OCI-LY3 (cell line): ENCODE measurements around the gene AKAP9.

Experiments used
- H2AFZ ChIP-seq: fragments of 200-600, 300-600 bp; shearing (Covaris generic); 2 replicates; pipeline ENCODE4 v1.6.0; 2014; ENCODE audit warnings: antibody characterized with exemption, low read depth, low read length
- H3K27ac ChIP-seq: fragments of 200-600, 300-600 bp; sonication (generic); 2 replicates; pipeline ENCODE4 v1.5.1; 2014; ENCODE audit warnings: mild to moderate bottlenecking, low read length, moderate library complexity, mixed read lengths
- H3K27me3 ChIP-seq: fragments of 200-600, 300-600 bp; sonication (generic); 2 replicates; pipeline ENCODE4 v1.6.1; 2014; ENCODE audit warnings: low read depth, low read length, mixed read lengths
- H3K36me3 ChIP-seq: fragments of 200-600, 300-600 bp; sonication (generic); replicated peaks from 2 replicates; pipeline ENCODE3; 2014; ENCODE audit warnings: low read depth, low read length, mixed read lengths
- H3K4me1 ChIP-seq: fragments of 300-600, 200-600 bp; sonication (generic); 2 replicates; pipeline ENCODE4 v1.6.1; 2014; ENCODE audit warnings: low read length, mixed read lengths
- H3K4me2 ChIP-seq: fragments of 200-600, 300-600 bp; sonication (generic); 2 replicates; pipeline ENCODE4 v1.6.1; 2014; ENCODE audit warnings: low read length, mixed read lengths
- H3K4me3 ChIP-seq: fragments of 300-600, 200-600 bp; sonication (generic); 2 replicates; pipeline ENCODE4 v1.5.1; 2014; ENCODE audit warnings: antibody characterized with exemption, mild to moderate bottlenecking, low read length, moderate library complexity
- H3K79me2 ChIP-seq: fragments of 300-600, 200-600 bp; shearing (Covaris generic); 2 replicates; pipeline ENCODE4 v1.6.1; 2014; ENCODE audit warnings: mild to moderate bottlenecking, low read length, mixed read lengths
- H3K9ac ChIP-seq: fragments of 300-600, 200-600 bp; shearing (Covaris generic); 2 replicates; pipeline ENCODE4 v1.6.0; 2014; ENCODE audit warnings: mild to moderate bottlenecking, low read length, moderate library complexity
- H3K9me3 ChIP-seq: fragments of 200-600, 300-600 bp; shearing (Covaris generic); 2 replicates; pipeline ENCODE4 v1.6.1; 2014; ENCODE audit warnings: low read length, mixed read lengths; ENCODE audit not compliant: insufficient read depth
- H4K20me1 ChIP-seq: fragments of 200-600, 300-600 bp; sonication (generic); 2 replicates; pipeline ENCODE4 v1.6.1; 2016; ENCODE audit warnings: low read length, mixed read lengths; ENCODE audit not compliant: insufficient read depth
- CTCF ChIP-seq: fragments of 200-600, 300-600 bp; sonication (generic); IDR thresholded peaks from 2 replicates; pipeline ENCODE4 v1.5.1; 2014; ENCODE audit warnings: antibody characterized with exemption, low read length, low read depth
- EZH2phosphoT487 ChIP-seq: fragments of 200-600 bp; shearing (Covaris generic); IDR thresholded peaks from 2 replicates; pipeline ENCODE4 v1.6.1; 2018; ENCODE audit warnings: antibody characterized with exemption, mixed run types, low read depth

AKAP9 gene

GRCh38 chr7:92028226-92028625 lies 87.6 kb downstream of the AKAP9 start:
- Histone ChIP-seq H3K79me2 (no peaks in the 10 kb centered on the region), H3K4me1 (no peaks in the 10 kb centered on the region), H3K27me3 (no peaks in the 10 kb centered on the region), H3K4me3 (no peak overlapping the region), H2AFZ (no peak overlapping the region), H3K36me3 (peaks cover 15% of the 10 kb centered on the region), H4K20me1 (no peaks in the 10 kb centered on the region), H3K9me3 (no peaks in the 10 kb centered on the region), H3K9ac (no peak overlapping the region), H3K27ac (no peak overlapping the region), H3K4me2 (no peak overlapping the region)
- no peak for TF ChIP-seq EZH2phosphoT487
- no peak for TF ChIP-seq CTCF

- TF ChIP-seq EZH2phosphoT487 (no peak), CTCF (no peak)
- Histone ChIP-seq H3K27ac (no peak overlapping the region), H3K79me2 (no peaks in the 10 kb centered on the region), H3K4me3 (no peak overlapping the region), H3K9ac (no peak overlapping the region), H3K27me3 (no peaks in the 10 kb centered on the region), H3K4me1 (no peaks in the 10 kb centered on the region), H3K36me3 (peaks cover 13% of the 10 kb centered on the region), H4K20me1 (no peaks in the 10 kb centered on the region), H3K9me3 (no peaks in the 10 kb centered on the region), H2AFZ (no peak overlapping the region), H3K4me2 (no peak overlapping the region)
Observed at GRCh38 chr7:92028686-92029085, 88.0 kb downstream of the AKAP9 start.

- no peaks in the 10 kb centered on the region for H3K27me3 ChIP-seq
- no peak overlapping the region for H3K4me2 ChIP-seq
- TF ChIP-seq EZH2phosphoT487, result no peak
- TF ChIP-seq CTCF, result no peak
- H3K4me1 ChIP-seq, result no peaks in the 10 kb centered on the region
- H4K20me1 ChIP-seq, result no peaks in the 10 kb centered on the region
- no peak overlapping the region for H2AFZ ChIP-seq
- no peaks in the 10 kb centered on the region for H3K36me3 ChIP-seq
- no peaks in the 10 kb centered on the region for H3K79me2 ChIP-seq
- H3K4me3 ChIP-seq, result no peak overlapping the region
- no peaks in the 10 kb centered on the region for H3K9me3 ChIP-seq
- H3K27ac ChIP-seq, result no peak overlapping the region
- no peak overlapping the region for H3K9ac ChIP-seq
Observed at GRCh38 chr7:92034116-92034515, 93.5 kb downstream of the AKAP9 start.

GRCh38 chr7:92035576-92035975 lies 94.9 kb downstream of the AKAP9 start:
- Histone ChIP-seq H3K79me2 (no peaks in the 10 kb centered on the region), H3K36me3 (peaks cover under 1% of the 10 kb centered on the region), H3K4me1 (no peaks in the 10 kb centered on the region), H3K27ac (no peak overlapping the region), H3K9ac (no peak overlapping the region), H3K9me3 (no peaks in the 10 kb centered on the region), H3K4me3 (no peak overlapping the region), H2AFZ (no peak overlapping the region), H3K27me3 (no peaks in the 10 kb centered on the region), H4K20me1 (no peaks in the 10 kb centered on the region), H3K4me2 (no peak overlapping the region)
- TF ChIP-seq EZH2phosphoT487, result no peak

- H3K27me3 ChIP-seq, result no peaks in the 10 kb centered on the region
- H3K4me1 ChIP-seq, result no peaks in the 10 kb centered on the region
- H2AFZ ChIP-seq, result no peak overlapping the region
- no peak overlapping the region for H3K27ac ChIP-seq
- no peak overlapping the region for H3K4me3 ChIP-seq
- no peak overlapping the region for H3K9ac ChIP-seq
- H3K79me2 ChIP-seq, result no peaks in the 10 kb centered on the region
- H3K4me2 ChIP-seq, result no peak overlapping the region
- TF ChIP-seq EZH2phosphoT487 (no peak), CTCF (no peak)
- H4K20me1 ChIP-seq, result no peaks in the 10 kb centered on the region
- H3K9me3 ChIP-seq, result no peaks in the 10 kb centered on the region
- H3K36me3 ChIP-seq, result peaks cover 11% of the 10 kb centered on the region
Observed at GRCh38 chr7:92039900-92040299, 99.2 kb downstream of the AKAP9 start.
